NCI-H460 (cell line): ENCODE data around the gene BHMT2. TPM values are rescaled to one million over a fixed set of nuclear protein-coding genes. Genes with fewer than 3 reads are reported as not detected.

ENCODE experiments used
- DNase-seq: peaks from one replicate; pipeline ENCODE4 v3.0.0-alpha.2; 2016; ENCODE audit warnings: low read depth; ENCODE audit errors: extremely low read depth
- polyA plus RNA-seq: library from polyadenylated mRNA; depleted of rRNA; stranded (reverse); fragments of >200 nt; gene quantifications from 2 replicates; pipeline ENCODE4 v1.2.3, GENCODE V29; 2014; cell fraction: nucleus; rRNA removed
- total RNA-seq: library from RNA; depleted of rRNA; stranded (reverse); fragments of >200 nt; shearing (Covaris generic); gene quantifications from 2 replicates; pipeline ENCODE4 v1.2.3, GENCODE V29; 2014; rRNA removed

The BHMT2 gene, protein sequence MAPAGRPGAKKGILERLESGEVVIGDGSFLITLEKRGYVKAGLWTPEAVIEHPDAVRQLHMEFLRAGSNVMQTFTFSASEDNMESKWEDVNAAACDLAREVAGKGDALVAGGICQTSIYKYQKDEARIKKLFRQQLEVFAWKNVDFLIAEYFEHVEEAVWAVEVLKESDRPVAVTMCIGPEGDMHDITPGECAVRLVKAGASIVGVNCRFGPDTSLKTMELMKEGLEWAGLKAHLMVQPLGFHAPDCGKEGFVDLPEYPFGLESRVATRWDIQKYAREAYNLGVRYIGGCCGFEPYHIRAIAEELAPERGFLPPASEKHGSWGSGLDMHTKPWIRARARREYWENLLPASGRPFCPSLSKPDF
- not detected in 2 replicates for total RNA-seq
- polyA plus RNA-seq, result not detected in 2 replicates

DNA sequence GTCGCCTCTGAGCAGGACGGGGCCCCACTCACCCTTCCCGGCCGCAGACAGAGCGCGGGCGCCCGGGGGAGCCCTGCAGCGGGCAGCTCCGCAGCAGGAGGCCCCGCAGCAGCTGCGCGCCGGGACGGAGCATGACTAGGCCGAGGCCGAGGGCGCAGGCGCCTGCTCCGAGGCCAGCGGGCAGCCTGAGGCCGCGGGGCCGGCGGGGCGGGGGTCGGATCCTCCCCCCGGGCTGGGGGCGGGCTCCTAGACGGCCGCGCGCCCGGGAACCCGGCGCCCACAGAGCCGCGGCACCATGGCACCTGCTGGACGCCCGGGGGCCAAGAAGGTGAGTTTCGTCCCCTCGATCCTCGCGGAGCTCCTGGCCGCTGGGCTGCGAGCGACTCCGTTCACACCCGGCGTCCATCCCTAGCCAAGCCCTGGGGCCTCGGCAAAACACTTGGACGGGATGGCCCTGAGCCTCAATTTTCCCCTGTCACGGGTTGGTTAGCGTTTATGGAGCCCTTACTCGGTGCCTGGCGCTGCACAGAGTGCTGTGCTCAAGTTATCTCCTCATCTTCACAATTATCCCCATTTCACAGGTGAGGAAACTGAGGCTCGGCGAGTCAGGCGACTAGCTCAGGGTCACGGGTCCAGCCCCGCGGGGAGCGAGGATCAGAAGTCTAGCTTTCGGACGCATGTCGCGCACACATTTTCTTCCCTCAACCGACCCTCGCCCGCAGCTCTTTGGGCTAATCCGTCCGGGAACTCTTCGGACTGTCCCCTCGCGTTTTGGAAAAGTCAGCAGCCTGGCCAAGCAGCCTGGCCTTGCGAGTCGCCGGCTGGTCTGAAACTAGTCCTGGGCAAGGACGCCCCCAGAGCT, at the start of gene BHMT2, which contains the start of gene DMGDH:
Gene BHMT2 (plus strand): TSS at position 280 of the 862 bp plus-strand sequence. CDS start 16 bp downstream, at position 296.
Gene DMGDH (minus strand): TSS at position 187 of the 862 bp plus-strand sequence. CDS start 54 bp downstream, at position 133.
- no peak for DNase-seq

DNA sequence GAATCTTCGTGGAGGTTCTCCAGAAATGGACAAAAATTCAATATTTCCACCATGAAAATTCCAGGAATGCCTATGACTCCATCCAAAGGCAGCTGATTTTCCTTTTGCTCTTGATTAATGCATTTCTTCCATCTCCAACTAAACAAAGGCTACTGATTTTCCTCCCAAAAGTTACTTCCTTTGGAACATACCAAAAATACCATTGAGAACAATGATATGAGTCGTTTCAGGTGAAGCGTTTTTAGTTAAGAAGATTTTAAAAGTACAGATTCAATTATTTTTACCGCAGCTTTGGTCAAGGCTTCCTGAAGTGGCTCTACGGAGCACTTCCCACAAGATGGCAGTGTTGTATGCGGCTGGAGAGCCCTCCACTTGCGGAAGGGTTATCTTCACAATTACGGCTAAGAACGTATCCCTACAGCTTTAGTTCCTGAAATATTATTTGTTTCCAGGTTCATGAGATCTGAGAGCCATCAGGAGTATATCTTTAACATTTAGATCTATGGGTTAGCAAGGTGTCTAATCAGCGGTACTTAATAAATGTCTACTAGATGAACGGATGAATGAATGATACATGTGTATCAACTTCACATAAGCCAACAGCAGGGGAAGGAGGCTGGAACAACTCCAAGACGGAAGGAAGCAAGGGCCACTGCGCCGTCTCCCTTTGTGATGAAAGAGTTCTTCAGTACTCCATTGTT, 48.6 kb upstream of the BHMT2 start:
- DNase-seq, result peak; percentile 53

DNA sequence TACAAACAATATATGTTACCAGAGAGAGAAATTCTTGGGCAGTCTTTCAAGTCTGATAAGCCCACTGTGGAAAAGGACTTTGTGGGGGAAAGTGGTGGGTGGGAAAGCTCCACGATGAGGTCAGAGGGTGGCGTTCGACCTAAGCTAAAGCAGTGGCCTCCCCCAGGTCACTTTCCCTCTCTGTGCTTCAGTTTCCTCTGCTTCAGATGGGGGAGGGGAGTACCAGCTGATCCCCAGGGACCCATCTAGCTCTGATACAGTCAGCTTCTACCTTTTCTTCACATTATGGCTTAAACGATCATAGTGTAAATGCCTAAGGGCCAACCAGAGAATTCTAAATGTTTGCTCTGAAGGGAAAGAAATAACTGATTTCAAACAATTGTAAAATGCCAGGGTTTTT, 47.8 kb upstream of the BHMT2 start:
- no peak for DNase-seq

DNA sequence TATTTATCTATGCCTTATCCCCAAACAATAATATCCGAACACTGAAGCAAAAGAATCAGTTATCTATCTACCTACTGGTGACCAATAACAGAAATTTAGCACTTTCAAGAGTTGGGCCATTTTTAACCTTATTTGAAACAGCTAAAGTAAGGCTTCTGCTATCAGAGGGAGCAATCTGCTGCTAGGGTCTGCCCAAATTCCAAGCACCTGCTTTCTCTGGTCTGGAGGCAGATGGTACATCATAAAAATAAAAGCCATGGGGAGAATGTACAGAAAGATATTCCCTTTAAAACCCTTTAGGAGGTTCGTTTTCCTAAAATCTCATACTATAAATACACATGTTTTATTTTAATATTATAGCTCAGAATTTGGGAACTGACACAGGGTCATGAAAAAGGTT, 46.8 kb upstream of the BHMT2 start:
- DNase-seq, result no peak

DNA sequence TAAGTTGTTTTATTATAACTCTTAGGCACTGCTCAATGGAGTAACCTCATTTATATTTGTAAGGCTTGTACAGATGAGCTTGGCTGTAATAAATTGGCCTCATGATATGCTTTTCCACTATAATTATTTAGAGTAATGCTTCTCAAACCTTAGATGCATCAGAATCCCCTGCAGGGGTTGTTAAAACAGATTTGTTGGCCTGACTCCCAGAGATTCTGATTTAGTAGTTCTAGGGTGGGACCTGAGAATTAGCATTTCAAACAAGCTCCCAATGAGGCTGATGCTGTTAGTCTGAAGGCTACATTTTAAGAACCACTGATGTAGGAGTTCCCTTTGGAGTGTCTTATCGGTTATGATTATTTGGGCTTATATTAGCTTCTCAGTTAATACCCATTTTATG, 46.2 kb upstream of the BHMT2 start:
- no peak for DNase-seq

DNA sequence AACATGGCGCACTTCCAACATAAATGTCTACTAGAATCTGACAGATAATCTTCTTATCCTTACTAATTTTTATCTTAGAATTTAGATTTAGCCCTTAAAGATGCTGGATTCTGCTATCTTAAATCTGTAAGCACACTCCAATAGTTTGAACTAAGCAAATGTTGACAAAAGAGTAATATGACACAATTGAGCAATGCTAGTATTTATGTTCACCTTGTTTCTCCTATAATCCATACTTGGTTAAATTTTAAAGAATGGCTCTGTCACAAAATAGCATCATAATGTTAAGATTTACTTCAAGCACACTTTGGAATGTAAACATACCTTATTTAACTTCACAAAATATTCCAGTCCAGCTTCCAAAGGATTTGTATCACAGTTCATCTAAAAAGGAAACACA, 45.6 kb upstream of the BHMT2 start:
- DNase-seq, result no peak

DNA sequence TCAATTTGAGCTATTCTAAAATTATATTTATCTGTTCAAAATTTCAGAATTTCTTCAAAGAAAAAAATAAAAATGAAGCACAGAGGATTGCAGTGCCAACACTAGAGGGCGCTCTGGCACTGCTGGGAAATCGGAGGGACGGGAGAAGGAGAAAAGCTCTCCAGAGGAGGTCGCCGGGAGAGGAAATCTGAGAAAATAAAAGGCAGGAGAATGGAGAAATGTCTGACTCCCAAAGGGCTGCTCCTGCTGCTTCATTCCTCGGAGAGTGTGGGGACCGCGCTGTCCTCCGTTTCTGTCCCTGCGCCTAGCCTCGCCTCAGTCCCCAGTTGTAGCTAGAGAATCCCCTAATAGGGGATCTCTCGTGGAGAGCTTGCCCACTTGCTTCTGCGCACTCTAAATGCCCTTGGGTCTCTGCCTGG, 44.5 kb upstream of the BHMT2 start:
- DNase-seq, result peak; percentile 48

DNA sequence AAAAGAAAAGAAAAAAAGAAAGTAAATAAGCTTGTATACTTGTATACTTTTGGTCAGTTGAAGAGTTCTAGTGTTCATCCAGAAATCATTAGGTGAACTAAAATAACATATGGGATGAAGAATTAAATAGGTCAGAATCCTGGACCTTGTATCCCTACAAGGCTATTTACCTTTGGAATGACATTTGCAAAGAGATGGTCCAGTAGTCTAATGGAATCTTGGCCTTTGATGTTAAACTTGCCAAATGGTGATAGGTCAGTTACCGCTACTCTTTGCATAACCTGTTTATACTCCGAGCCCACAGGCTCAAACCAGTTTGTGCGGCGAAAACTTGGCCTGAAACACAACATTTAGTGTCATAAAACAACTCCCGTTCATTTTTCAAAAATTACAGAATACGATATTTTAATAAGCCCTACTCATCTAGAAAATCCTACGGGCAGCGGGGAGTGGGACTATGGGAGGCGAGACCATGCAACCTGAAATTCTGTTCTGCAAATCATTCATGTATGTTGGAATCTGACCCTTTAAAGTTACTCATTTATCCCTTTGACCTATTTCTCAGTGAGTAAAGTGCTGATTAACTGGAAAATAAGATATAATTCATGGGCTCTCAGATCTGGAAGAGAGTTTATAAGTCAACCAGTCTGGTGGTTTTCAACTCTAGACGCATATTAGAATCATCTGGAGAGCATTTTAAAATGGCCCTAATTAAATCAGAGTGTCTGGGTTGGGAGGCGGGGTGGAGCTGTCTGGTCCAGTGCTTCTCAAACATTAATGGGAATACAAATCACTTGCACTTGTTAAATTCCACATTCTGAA, 38.7 kb upstream of the BHMT2 start:
- no peak for DNase-seq

DNA sequence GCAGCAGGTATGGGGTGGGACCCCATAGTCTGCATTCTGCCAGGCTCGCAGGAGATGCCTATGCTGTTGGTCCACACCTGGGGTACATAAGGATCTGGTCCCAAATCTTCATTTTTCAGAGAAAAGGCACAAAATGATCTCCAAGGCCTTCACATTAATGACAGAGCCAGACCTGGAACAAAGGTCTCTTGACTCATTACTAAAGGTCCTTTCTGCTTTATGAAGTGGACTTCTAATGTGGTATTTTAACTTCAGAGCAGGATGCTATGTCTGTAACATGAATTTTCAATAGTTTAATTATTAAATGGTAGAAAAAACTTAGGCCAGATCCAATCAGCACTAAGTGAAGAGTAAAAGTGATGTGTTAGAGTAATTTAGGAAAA, 38.1 kb upstream of the BHMT2 start:
- no peak for DNase-seq

DNA sequence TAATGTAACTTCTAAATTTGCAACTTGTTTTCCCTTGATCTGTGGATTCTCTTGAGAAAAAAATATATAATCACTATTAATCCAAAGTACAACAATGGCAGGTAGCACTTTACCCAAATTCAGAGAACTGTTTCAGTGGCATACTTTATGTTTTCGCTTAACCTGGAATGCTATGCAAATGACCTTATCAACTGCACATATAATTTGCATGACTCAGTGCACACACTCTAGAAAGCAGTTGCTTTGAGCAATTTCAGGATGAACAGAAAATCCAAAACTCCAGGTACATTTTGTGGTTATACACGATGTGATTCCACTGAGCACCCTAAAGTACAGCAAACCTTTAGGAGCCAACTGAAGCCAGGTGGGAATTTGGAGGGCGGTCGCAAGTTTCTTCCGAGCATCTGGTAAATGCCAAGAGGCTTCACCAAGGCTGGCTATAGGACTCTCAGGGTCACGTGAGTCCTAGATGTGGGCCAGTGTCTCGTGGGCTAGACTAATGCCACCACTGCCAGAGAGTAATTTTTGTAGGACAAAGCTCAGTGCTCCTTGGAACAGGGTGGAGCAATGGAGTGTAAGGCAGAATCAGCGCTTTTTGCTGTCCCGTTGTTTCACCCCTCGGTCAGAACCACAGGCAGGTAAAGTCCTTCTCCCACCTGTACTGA, 37.4 kb upstream of the BHMT2 start:
- no peak for DNase-seq

DNA sequence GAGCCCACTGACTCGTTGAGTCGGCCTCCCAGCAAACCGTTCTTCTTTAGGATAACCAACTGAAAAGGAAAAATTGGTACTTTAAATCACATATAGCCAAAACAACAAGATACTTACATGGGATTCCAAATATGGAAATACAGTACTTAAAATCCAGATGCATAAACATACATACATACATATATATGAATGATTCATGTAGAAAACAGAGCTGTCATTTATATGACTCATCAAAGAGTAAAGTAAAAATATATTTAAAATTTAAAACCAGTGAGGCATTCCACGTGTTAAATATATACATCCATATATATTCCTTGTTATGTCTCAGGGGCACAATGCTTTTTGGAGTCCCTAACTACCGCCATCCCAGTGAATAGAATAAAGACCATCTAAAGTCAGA, 36.8 kb upstream of the BHMT2 start:
- DNase-seq, result no peak

DNA sequence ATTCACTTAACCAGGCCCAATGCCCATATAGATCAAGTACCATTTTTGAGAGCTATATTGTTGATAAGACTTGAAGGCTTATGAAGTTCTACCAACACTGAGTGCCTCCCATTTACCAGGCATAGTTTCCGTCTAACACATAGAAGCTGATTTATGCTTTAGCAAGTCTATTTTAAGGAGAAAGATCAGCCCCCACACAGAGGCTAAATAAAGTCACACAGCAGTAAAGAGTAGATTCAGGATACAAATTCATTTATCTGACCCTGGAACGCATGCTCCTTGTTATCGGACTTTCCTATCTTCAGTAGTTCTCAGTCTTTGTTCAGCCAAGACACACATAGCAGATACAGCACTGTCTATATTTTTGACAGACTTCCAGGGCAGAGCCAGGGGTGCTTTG, 34.3 kb upstream of the BHMT2 start:
- DNase-seq, result no peak

DNA sequence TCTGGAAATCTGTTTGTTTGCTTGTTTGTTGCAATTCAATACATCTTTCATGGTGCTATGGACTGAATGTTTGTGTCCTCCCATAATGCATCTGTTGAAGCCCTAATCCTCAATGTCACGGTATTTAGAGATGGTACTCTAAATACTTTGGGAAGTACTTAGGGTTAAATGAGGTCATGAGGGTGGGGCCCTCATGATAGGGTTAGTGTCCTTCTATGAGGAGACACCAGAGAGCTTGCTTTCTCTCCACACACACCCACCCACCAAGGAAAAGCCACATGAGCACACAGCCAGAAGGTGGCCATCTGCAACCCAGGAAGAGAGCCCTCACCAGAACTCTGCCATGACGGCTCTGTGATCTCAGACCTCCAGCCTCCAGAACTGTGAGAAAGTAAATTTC, 32.8 kb upstream of the BHMT2 start:
- DNase-seq, result no peak

DNA sequence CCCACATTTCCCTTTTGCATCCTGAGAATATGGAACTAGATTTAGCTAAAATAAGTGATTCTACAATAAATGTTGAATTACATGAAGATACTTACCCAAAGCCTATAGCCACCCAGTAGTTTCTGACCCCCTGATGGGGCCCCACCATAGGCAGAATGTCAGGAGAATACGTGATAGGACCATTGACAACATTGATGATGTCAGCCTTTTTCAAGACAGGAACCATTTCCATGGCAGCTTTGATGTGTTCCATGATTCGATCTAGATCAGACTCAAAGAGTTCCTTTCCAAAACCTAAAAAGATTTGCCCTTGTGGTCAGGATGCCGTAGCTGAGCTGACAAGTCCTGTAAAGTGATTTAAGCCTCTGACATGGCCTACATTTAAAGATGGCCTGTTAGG, 27.4 kb upstream of the BHMT2 start:
- DNase-seq, result no peak

DNA sequence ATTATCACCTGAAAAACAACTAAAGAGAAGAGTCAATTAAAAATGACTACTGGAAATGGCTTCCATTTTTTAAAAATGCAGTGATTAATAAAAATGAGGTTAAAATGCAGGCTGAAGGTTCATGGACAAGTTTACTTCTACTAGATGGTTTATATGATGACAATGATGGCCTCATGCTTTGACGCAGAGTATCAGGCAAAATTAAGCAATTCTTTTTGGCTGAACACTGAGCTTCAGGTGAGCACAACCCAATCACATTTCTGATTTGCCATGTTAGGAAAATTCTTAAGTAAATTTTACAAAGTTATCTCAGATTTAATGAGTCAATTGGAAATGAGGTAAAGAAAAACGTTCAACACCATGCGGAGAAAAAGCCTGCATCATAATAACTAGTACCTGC, 22.4 kb upstream of the BHMT2 start:
- DNase-seq, result no peak

DNA sequence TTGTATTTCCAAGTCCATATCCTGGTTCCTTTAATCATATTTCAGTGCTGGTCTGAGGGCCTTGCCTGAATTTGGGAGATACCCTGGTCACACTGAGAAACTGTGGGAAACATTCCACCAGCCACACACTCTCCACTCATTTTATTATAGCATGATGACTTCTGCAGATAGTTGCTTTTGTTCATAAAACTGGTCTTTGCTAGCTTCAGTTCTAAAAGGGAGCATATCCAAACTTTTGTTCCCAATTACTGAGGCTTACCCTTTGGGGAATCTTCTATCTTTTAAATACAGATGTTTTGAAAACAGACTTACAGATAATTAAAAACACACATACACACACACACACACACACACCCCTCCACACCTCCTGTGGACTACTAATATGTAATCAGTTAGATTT, 21.1 kb upstream of the BHMT2 start:
- no peak for DNase-seq

DNA sequence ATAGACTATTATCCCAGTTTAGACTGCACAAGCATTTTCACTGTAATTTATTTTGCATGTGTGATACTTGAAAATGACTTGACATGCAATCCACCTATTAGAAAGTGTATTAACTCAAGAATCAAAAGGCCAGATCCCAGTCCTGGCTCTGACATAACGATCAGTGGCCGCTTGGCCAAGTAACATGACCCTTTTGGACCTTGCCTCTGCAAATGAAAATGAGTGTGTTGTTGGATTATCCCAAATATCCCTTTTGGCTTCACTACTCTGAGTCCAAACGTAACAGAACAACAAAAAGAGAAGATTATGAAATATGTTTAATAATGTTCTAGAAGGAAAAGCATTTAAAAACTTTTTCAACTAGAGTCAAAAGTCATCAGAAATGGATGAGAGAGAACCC, 19.1 kb upstream of the BHMT2 start:
- DNase-seq, result no peak

DNA sequence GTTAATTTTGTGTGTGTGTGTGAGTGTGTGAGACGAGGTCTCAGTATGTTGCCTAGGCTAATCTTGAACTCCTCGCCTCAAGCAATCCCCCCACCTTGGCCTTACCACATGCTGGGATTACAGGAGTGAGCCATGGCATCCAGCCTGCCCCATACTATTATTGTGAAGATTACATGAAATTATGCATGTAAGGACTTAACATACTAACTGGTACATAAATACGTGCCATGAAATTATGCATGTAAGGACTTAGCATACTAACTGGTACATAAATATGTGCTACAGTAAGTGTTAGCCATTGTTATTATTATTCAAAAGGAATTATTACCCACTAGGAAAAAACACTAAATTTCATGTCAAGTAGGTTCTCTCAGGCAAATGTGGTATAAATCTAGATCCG, 16.2 kb upstream of the BHMT2 start:
- DNase-seq, result no peak

DNA sequence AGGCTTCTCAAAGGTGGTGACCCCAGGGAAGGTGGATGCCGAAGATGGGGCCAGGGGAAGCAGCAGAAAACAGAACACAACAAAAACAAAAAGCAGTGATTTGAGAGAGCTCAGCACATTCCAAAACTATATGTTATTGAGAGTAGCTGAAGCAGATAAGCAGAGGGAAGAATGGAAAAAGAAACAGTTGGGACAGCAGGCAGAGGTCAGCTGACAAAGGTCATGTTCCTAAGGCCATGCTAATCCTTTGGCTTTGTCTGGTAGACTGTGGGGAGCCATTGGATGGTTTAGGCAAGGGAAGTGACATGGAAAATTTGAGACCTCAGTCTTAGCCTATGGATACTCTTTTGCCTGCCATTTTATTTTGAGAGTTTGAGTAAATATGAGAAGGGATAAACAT, 14.6 kb upstream of the BHMT2 start:
- no peak for DNase-seq

DNA sequence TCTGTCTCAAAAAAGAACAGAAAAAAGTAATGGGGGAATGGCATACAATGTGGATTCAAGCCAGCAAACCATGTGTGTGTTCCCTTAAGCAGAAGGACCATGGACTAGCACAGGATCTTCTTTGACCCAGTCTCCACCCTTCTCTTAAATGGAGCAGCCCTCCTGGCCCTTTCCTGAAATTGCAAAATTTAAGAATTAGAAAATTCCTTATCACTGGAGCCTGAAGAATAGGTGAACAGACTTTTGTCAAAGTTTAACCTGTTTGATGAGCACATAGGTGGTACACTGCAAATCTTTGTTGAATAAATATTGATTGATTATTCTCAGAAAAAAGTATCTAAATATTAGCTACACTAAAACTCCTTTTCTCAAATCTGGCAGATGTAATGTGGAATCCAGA, 12.7 kb upstream of the BHMT2 start:
- DNase-seq, result no peak
